ENCODE data around the gene KCNA1. TPM values are rescaled to one million over a fixed set of nuclear protein-coding genes. Genes with fewer than 3 reads are reported as not detected.

The KCNA1 gene
- total and polyA plus RNA-seq, 2 donors: 0.71 to 4.0 TPM

- no peak overlapping the region for H3K4me3 ChIP-seq (ENCODE audit: low read length in 2 of 2)
- no peak for DNase-seq (ENCODE audit: low read depth in 6 of 9, low spot score in 9 of 9)
- peaks cover 0 to 8% of the 10 kb centered on the region in 2 donors for H3K9me3 ChIP-seq (ENCODE audit: control insufficient read depth in 2 of 2, insufficient read depth in 1 of 2, low read length in 1 of 2)
- H3K27ac ChIP-seq (ENCODE audit: low read depth in 1 of 2, low read length in 1 of 2): no peak overlapping the region
- H3K36me3 ChIP-seq (ENCODE audit: control insufficient read depth in 2 of 2, insufficient read depth in 2 of 2, low read length in 1 of 2): no peaks in the 10 kb centered on the region
- peaks cover 0 to 8% of the 10 kb centered on the region in 2 donors for H3K4me1 ChIP-seq (ENCODE audit: control insufficient read depth in 2 of 2, insufficient read depth in 2 of 2, low read length in 2 of 2)
- peaks cover 32 to 60% of the 10 kb centered on the region in 2 donors for H3K27me3 ChIP-seq (ENCODE audit: control insufficient read depth in 2 of 2, insufficient read depth in 1 of 2, low read length in 1 of 2)
Measured at GRCh38 chr12:4905316-4905715, 4.4 kb upstream of the KCNA1 start.

GRCh38 chr12:4908684-4909409 is 858 bp upstream of the KCNA1 start:
- Histone ChIP-seq H3K27me3 (ENCODE audit: control insufficient read depth in 2 of 2, insufficient read depth in 1 of 2, low read length in 1 of 2) (peaks cover 54 to 82% of the 10 kb centered on the region in 2 donors), H3K36me3 (ENCODE audit: control insufficient read depth in 2 of 2, insufficient read depth in 2 of 2, low read length in 1 of 2) (no peaks in the 10 kb centered on the region)
- WGBS: 3% methylated on average over 31 of the region's 31 CpGs

GRCh38 chr12:4909410-4909733 is 333 bp upstream of the KCNA1 start:
- no peaks in the 10 kb centered on the region for H3K36me3 ChIP-seq (ENCODE audit: control insufficient read depth in 2 of 2, insufficient read depth in 2 of 2, low read length in 1 of 2)
- H3K9me3 ChIP-seq (ENCODE audit: control insufficient read depth in 2 of 2, insufficient read depth in 1 of 2, low read length in 1 of 2): peaks cover 0 to 8% of the 10 kb centered on the region in 2 donors
- no peak for DNase-seq (ENCODE audit: low read depth in 6 of 9, low spot score in 9 of 9)
- WGBS: 3% methylated on average over 24 of the region's 24 CpGs
- H3K4me1 ChIP-seq (ENCODE audit: control insufficient read depth in 2 of 2, insufficient read depth in 2 of 2, low read length in 2 of 2): peaks cover 0 to 8% of the 10 kb centered on the region in 2 donors
- no peak overlapping the region for H3K27ac ChIP-seq (ENCODE audit: low read depth in 1 of 2, low read length in 1 of 2)
- peaks cover 54 to 84% of the 10 kb centered on the region in 2 donors for H3K27me3 ChIP-seq (ENCODE audit: control insufficient read depth in 2 of 2, insufficient read depth in 1 of 2, low read length in 1 of 2)
- H3K4me3 ChIP-seq (ENCODE audit: low read length in 2 of 2): no peak overlapping the region

More at GRCh38 chr12:4908684-4909409, 858 bp upstream of the KCNA1 start:
- Histone ChIP-seq H3K4me3 (ENCODE audit: low read length in 2 of 2) (no peak overlapping the region), H3K4me1 (ENCODE audit: control insufficient read depth in 2 of 2, insufficient read depth in 2 of 2, low read length in 2 of 2) (peaks cover 0 to 8% of the 10 kb centered on the region in 2 donors), H3K27ac (ENCODE audit: low read depth in 1 of 2, low read length in 1 of 2) (no peak overlapping the region), H3K9me3 (ENCODE audit: control insufficient read depth in 2 of 2, insufficient read depth in 1 of 2, low read length in 1 of 2) (peaks cover 0 to 8% of the 10 kb centered on the region in 2 donors)
- peak in 3 of 9 donors; percentile 8 to 19 (median 18) for DNase-seq (ENCODE audit: low read depth in 6 of 9, low spot score in 9 of 9)

- H3K9me3 ChIP-seq (ENCODE audit: control insufficient read depth in 2 of 2, insufficient read depth in 1 of 2, low read length in 1 of 2): peaks cover 0 to 8% of the 10 kb centered on the region in 2 donors
- no peaks in the 10 kb centered on the region for H3K36me3 ChIP-seq (ENCODE audit: control insufficient read depth in 2 of 2, insufficient read depth in 2 of 2, low read length in 1 of 2)
- peak overlapping the region; percentile 8 to 40 for H3K4me3 ChIP-seq (ENCODE audit: low read length in 2 of 2)
- H3K27ac ChIP-seq (ENCODE audit: low read depth in 1 of 2, low read length in 1 of 2): no peak overlapping the region
- H3K4me1 ChIP-seq (ENCODE audit: control insufficient read depth in 2 of 2, insufficient read depth in 2 of 2, low read length in 2 of 2): peaks cover 0 to 8% of the 10 kb centered on the region in 2 donors
- 2% methylated on average over 49 of the region's 49 CpGs for WGBS
- no peak for DNase-seq (ENCODE audit: low read depth in 6 of 9, low spot score in 9 of 9)
- H3K27me3 ChIP-seq (ENCODE audit: control insufficient read depth in 2 of 2, insufficient read depth in 1 of 2, low read length in 1 of 2): peaks cover 54 to 87% of the 10 kb centered on the region in 2 donors
Measured at GRCh38 chr12:4910502-4911315, 1.0 kb downstream of the KCNA1 start.

GRCh38 chr12:4911316-4911994 is 1.8 kb downstream of the KCNA1 start:
- no peak for DNase-seq (ENCODE audit: low read depth in 6 of 9, low spot score in 9 of 9)
- H3K27ac ChIP-seq (ENCODE audit: low read depth in 1 of 2, low read length in 1 of 2): no peak overlapping the region

GRCh38 chr12:4914720-4915119 is 5.0 kb downstream of the KCNA1 start:
- no peak for DNase-seq (ENCODE audit: low read depth in 6 of 9, low spot score in 9 of 9)
- no peaks in the 10 kb centered on the region for H3K36me3 ChIP-seq (ENCODE audit: control insufficient read depth in 2 of 2, insufficient read depth in 2 of 2, low read length in 1 of 2)
- peaks cover 0 to 1% of the 10 kb centered on the region in 2 donors for H3K9me3 ChIP-seq (ENCODE audit: control insufficient read depth in 2 of 2, insufficient read depth in 1 of 2, low read length in 1 of 2)
- H3K27ac ChIP-seq (ENCODE audit: low read depth in 1 of 2, low read length in 1 of 2): no peak overlapping the region
- H3K4me1 ChIP-seq (ENCODE audit: control insufficient read depth in 2 of 2, insufficient read depth in 2 of 2, low read length in 2 of 2): no peaks in the 10 kb centered on the region
- no peak overlapping the region for H3K4me3 ChIP-seq (ENCODE audit: low read length in 2 of 2)
- WGBS: 96% methylated on average over 4 of the region's 4 CpGs
- H3K27me3 ChIP-seq (ENCODE audit: control insufficient read depth in 2 of 2, insufficient read depth in 1 of 2, low read length in 1 of 2): peaks cover 28 to 65% of the 10 kb centered on the region in 2 donors

More at GRCh38 chr12:4911316-4911994, 1.8 kb downstream of the KCNA1 start:
- H3K36me3 ChIP-seq (ENCODE audit: control insufficient read depth in 2 of 2, insufficient read depth in 2 of 2, low read length in 1 of 2): no peaks in the 10 kb centered on the region
- H3K4me3 ChIP-seq (ENCODE audit: low read length in 2 of 2): no peak overlapping the region
- peaks cover 0 to 8% of the 10 kb centered on the region in 2 donors for H3K9me3 ChIP-seq (ENCODE audit: control insufficient read depth in 2 of 2, insufficient read depth in 1 of 2, low read length in 1 of 2)
- H3K4me1 ChIP-seq (ENCODE audit: control insufficient read depth in 2 of 2, insufficient read depth in 2 of 2, low read length in 2 of 2): peaks cover 0 to 8% of the 10 kb centered on the region in 2 donors
- WGBS: 37% methylated on average over 61 of the region's 61 CpGs
- H3K27me3 ChIP-seq (ENCODE audit: control insufficient read depth in 2 of 2, insufficient read depth in 1 of 2, low read length in 1 of 2): peaks cover 49 to 87% of the 10 kb centered on the region in 2 donors

GRCh38 chr12:4915752-4916151 is 6.0 kb downstream of the KCNA1 start:
- H3K27me3 ChIP-seq (ENCODE audit: control insufficient read depth in 2 of 2, insufficient read depth in 1 of 2, low read length in 1 of 2): peaks cover 18 to 55% of the 10 kb centered on the region in 2 donors
- no peak overlapping the region for H3K27ac ChIP-seq (ENCODE audit: low read depth in 1 of 2, low read length in 1 of 2)
- H3K9me3 ChIP-seq (ENCODE audit: control insufficient read depth in 2 of 2, insufficient read depth in 1 of 2, low read length in 1 of 2): no peaks in the 10 kb centered on the region
- H3K4me3 ChIP-seq (ENCODE audit: low read length in 2 of 2): no peak overlapping the region
- no peak for DNase-seq (ENCODE audit: low read depth in 6 of 9, low spot score in 9 of 9)
- H3K4me1 ChIP-seq (ENCODE audit: control insufficient read depth in 2 of 2, insufficient read depth in 2 of 2, low read length in 2 of 2): no peaks in the 10 kb centered on the region
- WGBS: 96% methylated on average over 4 of the region's 4 CpGs
- no peaks in the 10 kb centered on the region for H3K36me3 ChIP-seq (ENCODE audit: control insufficient read depth in 2 of 2, insufficient read depth in 2 of 2, low read length in 1 of 2)

GRCh38 chr12:4918950-4919660 is 9.4 kb downstream of the KCNA1 start:
- H3K9me3 ChIP-seq (ENCODE audit: control insufficient read depth in 2 of 2, insufficient read depth in 1 of 2, low read length in 1 of 2): no peaks in the 10 kb centered on the region
- no peaks in the 10 kb centered on the region for H3K36me3 ChIP-seq (ENCODE audit: control insufficient read depth in 2 of 2, insufficient read depth in 2 of 2, low read length in 1 of 2)
- no peak for DNase-seq (ENCODE audit: low read depth in 6 of 9, low spot score in 9 of 9)
- no peak overlapping the region for H3K27ac ChIP-seq (ENCODE audit: low read depth in 1 of 2, low read length in 1 of 2)
- H3K4me1 ChIP-seq (ENCODE audit: control insufficient read depth in 2 of 2, insufficient read depth in 2 of 2, low read length in 2 of 2): no peaks in the 10 kb centered on the region
- no peak overlapping the region for H3K4me3 ChIP-seq (ENCODE audit: low read length in 2 of 2)
- 71% methylated on average over 6 of the region's 6 CpGs for WGBS
- H3K27me3 ChIP-seq (ENCODE audit: control insufficient read depth in 2 of 2, insufficient read depth in 1 of 2, low read length in 1 of 2): peaks cover 0 to 30% of the 10 kb centered on the region in 2 donors
